Stomach smooth muscle (tissue), 2 donors: ENCODE data around the gene TMEM144.

Source experiments
- H3K27ac ChIP-seq: one replicate; pipeline ENCODE4 v1.7.0; 2013; ENCODE audit warnings: mild to moderate bottlenecking, low read length, inconsistent platforms
- H3K27me3 ChIP-seq, 2 donors: one replicate each; pipeline ENCODE4 v1.7.0; 2013; ENCODE audit warnings: low read length in 2 of 2; ENCODE audit not compliant: insufficient read depth in 2 of 2, control insufficient read depth in 1 of 2
- H3K36me3 ChIP-seq, 2 donors: one replicate each; pipeline ENCODE4 v1.7.0; 2013; ENCODE audit warnings: low read length in 2 of 2; ENCODE audit not compliant: control insufficient read depth in 2 of 2, insufficient read depth in 2 of 2
- H3K4me1 ChIP-seq: one replicate; pipeline ENCODE4 v1.7.0; 2013; ENCODE audit warnings: low read length; ENCODE audit not compliant: control insufficient read depth, insufficient read depth
- H3K4me3 ChIP-seq, 2 donors: one replicate each; pipeline ENCODE4 v1.7.0; 2013; ENCODE audit warnings: low read length in 2 of 2
- H3K9ac ChIP-seq, 2 donors: one replicate each; pipeline ENCODE4 v1.7.0; 2013; ENCODE audit warnings: low read length in 2 of 2, mild to moderate bottlenecking in 1 of 2
- H3K9me3 ChIP-seq, 2 donors: one replicate each; pipeline ENCODE4 v1.7.0; 2013; ENCODE audit warnings: low read length in 2 of 2; ENCODE audit not compliant: control insufficient read depth in 2 of 2
- donor health status: healthy.
- donor health status: Pancreatic carcinoma.

TMEM144 gene

GRCh38 chr4:158209825-158210807 is at the start of gene TMEM144:
TMEM144 (plus strand) TSS chr4:158210486; CDS start chr4:158212668, 2,182 bp downstream.
- no peaks in the 10 kb centered on the region for H3K9me3 ChIP-seq
- peak within 1 kb of the TSS; percentile 66 to 74 for H3K4me3 ChIP-seq
- H3K27me3 ChIP-seq, result no peaks in the 10 kb centered on the region
- peak within 1 kb of the TSS; percentile 60 to 61 for H3K9ac ChIP-seq
- H3K36me3 ChIP-seq, result no peaks in the 10 kb centered on the region
- peak within 1 kb of the TSS; percentile 82 for H3K27ac ChIP-seq
- H3K4me1 ChIP-seq, result peaks cover 5% of the 10 kb centered on the region

DNA sequence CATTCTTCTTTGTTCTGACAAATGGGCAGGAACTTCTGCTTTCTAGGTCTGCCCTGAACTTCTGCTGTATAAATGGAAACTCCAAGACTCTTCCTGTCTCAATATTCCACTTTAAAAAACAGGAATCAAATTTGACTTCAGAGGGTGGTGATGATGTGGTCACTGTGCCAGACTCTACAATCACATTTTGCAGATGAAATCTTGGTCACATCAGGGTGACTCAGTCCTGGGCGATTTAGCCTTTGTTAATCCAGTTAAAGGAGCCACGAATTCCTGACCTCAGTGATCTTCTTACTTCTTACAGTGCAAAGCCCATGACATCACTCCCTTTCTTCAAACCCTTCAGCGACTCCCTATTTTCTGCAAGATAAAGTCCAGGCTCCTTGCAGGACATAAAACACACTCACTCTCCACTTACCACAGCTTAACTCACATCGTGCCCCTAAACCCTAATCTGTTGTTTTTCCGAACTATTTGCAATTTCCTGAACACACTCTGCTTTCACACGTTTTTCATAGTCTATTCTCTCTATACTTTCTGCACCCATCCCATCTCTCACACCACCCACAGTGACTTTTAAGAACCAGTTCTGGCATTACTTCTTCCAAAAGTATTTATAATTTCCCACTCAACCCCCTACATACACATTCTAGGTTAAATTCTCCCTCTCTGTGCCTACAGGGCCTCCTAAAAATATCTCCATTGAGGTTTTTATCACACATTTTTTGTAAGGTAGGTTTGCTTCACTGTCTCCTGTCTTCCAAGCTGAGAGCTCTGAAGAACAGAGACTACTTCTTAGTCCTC is 48.5 kb upstream of the TMEM144 start:
- Histone ChIP-seq H3K36me3 (no peaks in the 10 kb centered on the region), H3K4me1 (peaks cover 6% of the 10 kb centered on the region), H3K27me3 (no peaks in the 10 kb centered on the region), H3K9ac (no peak overlapping the region), H3K9me3 (no peaks in the 10 kb centered on the region), H3K27ac (peak overlapping the region; percentile 6), H3K4me3 (peak overlapping the region in 1 of 2 donors; percentile 16)

DNA sequence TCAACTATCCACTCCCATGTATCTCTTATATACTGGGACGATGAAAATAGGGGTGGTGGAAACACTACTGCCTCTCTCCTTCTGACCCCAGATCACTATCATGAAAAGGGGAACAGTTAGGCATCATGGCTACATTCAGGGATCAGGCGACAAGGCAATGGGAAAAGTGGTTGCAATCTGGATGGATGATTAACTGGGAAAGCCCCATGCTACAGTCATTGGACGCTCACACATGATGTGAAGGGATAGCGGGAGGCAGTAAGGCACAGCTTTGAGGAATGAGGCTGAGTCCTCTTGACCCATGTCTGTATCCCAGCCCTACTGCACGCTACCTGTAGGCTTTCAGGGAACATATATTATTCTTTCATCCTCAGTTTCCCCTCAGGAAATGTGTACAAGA is 47.7 kb upstream of the TMEM144 start:
- Histone ChIP-seq H3K36me3 (no peaks in the 10 kb centered on the region), H3K9me3 (no peaks in the 10 kb centered on the region), H3K4me3 (no peak overlapping the region), H3K27me3 (no peaks in the 10 kb centered on the region), H3K4me1 (peaks cover 6% of the 10 kb centered on the region), H3K27ac (no peak overlapping the region), H3K9ac (no peak overlapping the region)

GRCh38 chr4:158163941-158164767 is 46.1 kb upstream of the TMEM144 start:
- H3K27me3 ChIP-seq, result no peaks in the 10 kb centered on the region
- H3K4me1 ChIP-seq, result peaks cover 6% of the 10 kb centered on the region
- no peaks in the 10 kb centered on the region for H3K36me3 ChIP-seq
- H3K9me3 ChIP-seq, result no peaks in the 10 kb centered on the region
- peak overlapping the region; percentile 28 to 62 for H3K4me3 ChIP-seq
- H3K27ac ChIP-seq, result peak overlapping the region; percentile 37
- peak overlapping the region in 1 of 2 donors; percentile 4 for H3K9ac ChIP-seq

GRCh38 chr4:158164768-158165213 is 45.5 kb upstream of the TMEM144 start:
- Histone ChIP-seq H3K9ac (peak overlapping the region in 1 of 2 donors; percentile 4), H3K4me1 (peaks cover 6% of the 10 kb centered on the region), H3K27ac (peak overlapping the region; percentile 37), H3K4me3 (peak overlapping the region; percentile 28 to 62), H3K27me3 (no peaks in the 10 kb centered on the region), H3K36me3 (no peaks in the 10 kb centered on the region), H3K9me3 (no peaks in the 10 kb centered on the region)

- no peaks in the 10 kb centered on the region for H3K9me3 ChIP-seq
- H3K4me3 ChIP-seq, result no peak overlapping the region
- no peaks in the 10 kb centered on the region for H3K36me3 ChIP-seq
- H3K27ac ChIP-seq, result no peak overlapping the region
- H3K9ac ChIP-seq, result no peak overlapping the region
- peaks cover 12% of the 10 kb centered on the region for H3K4me1 ChIP-seq
- H3K27me3 ChIP-seq, result no peaks in the 10 kb centered on the region
These were observed 43.6 kb upstream of the TMEM144 start for GRCh38 chr4:158166701-158167100.

- no peaks in the 10 kb centered on the region for H3K27me3 ChIP-seq
- H3K27ac ChIP-seq, result no peak overlapping the region
- peak overlapping the region; percentile 71 to 76 for H3K4me3 ChIP-seq
- H3K9me3 ChIP-seq, result no peaks in the 10 kb centered on the region
- peak overlapping the region; percentile 13 to 14 for H3K9ac ChIP-seq
- H3K4me1 ChIP-seq, result peaks cover 18% of the 10 kb centered on the region
- no peaks in the 10 kb centered on the region for H3K36me3 ChIP-seq
These were observed 41.7 kb upstream of the TMEM144 start for GRCh38 chr4:158168606-158169005.

- H3K27ac ChIP-seq, result peak overlapping the region; percentile 42
- H3K27me3 ChIP-seq, result no peaks in the 10 kb centered on the region
- no peaks in the 10 kb centered on the region for H3K9me3 ChIP-seq
- peak overlapping the region; percentile 71 to 76 for H3K4me3 ChIP-seq
- H3K36me3 ChIP-seq, result no peaks in the 10 kb centered on the region
- H3K4me1 ChIP-seq, result peaks cover 20% of the 10 kb centered on the region
- H3K9ac ChIP-seq, result peak overlapping the region; percentile 48 to 59
These were observed 40.8 kb upstream of the TMEM144 start for GRCh38 chr4:158169506-158169905.

GRCh38 chr4:158169931-158170690 is 40.2 kb upstream of the TMEM144 start:
- Histone ChIP-seq H3K36me3 (no peaks in the 10 kb centered on the region), H3K27me3 (no peaks in the 10 kb centered on the region), H3K9ac (peak overlapping the region; percentile 48 to 59), H3K27ac (peak overlapping the region; percentile 42), H3K4me3 (peak overlapping the region; percentile 71 to 76), H3K9me3 (no peaks in the 10 kb centered on the region), H3K4me1 (peaks cover 20% of the 10 kb centered on the region)
